GM19452 (cell line): Measurements from ENCODE around the gene SUPT3H.

ENCODE experiments used
- ATAC-seq: cut with Tn5 transposase; IDR thresholded peaks from one replicate; pipeline ENCODE4 v1.9.1; 2021; ENCODE audit not compliant: unreplicated experiment

SUPT3H gene

DNA sequence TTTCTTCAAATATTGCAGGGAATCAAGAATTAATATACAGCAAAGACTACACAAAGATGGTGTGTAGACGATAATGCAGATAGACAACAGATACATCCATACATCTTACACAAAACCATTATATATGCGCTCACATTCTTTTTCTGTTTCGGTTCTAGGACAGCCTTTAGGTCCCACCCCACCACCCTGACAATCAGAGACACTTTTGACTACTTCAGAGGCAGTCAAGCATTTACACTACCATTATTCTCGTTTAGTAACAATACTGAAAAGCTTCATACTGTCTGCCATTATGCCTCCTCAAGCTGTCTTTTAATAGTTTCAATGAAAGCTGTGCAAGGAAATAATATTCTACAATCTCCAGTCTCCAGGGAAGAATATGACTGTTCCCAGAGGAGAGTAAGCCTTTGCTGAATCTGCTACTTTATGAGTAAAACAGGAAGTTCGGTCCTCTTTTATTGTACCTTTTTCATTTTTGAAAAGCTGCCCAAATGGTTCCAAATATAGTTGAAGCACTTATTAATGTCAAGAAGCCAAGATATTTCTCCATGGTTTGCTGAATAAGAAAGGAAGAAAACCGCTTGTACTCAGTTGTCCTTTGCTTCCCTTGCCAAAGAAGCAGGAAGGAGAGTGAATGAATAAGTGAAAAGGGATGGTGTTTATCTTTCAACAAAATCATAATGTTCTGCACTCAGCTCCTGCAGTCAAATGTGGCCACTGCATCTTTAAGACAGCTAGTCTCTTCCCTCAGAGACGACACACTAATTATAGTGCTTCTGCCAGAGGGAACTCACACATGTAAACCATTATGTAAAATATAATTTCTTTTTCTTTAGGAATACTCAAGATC is 521.9 kb downstream of the SUPT3H start:
- no peak for ATAC-seq

- no peak for ATAC-seq
Measured at GRCh38 chr6:44854712-44855443, 522.9 kb downstream of the SUPT3H start.

- ATAC-seq: no peak
Measured at GRCh38 chr6:44851176-44851575, 526.6 kb downstream of the SUPT3H start.

DNA sequence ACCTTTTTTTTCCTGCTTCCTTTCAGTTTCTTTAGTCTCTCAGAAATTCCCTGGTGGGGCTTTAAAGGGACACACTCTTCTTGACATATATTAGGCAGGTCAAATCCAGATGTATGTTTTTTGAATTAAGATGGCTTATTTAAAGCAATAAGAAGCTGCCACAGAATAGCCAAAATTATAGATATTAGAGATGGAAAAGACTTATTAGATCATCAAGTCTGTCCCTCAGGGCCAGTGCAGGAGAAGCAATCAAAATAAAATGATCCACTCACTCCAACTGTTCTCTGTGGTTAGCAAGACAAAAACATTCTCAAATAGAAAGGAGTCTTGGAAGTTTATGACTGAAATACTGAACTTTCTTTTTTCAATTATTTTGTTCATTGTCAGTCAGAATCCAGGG is 527.4 kb downstream of the SUPT3H start:
- ATAC-seq: no peak

GRCh38 chr6:44849806-44850205 is 527.9 kb downstream of the SUPT3H start:
- ATAC-seq: no peak

- no peak for ATAC-seq
Measured at GRCh38 chr6:44843734-44844133, 534.0 kb downstream of the SUPT3H start.

GRCh38 chr6:44842616-44843015 is 535.1 kb downstream of the SUPT3H start:
- ATAC-seq: no peak

DNA sequence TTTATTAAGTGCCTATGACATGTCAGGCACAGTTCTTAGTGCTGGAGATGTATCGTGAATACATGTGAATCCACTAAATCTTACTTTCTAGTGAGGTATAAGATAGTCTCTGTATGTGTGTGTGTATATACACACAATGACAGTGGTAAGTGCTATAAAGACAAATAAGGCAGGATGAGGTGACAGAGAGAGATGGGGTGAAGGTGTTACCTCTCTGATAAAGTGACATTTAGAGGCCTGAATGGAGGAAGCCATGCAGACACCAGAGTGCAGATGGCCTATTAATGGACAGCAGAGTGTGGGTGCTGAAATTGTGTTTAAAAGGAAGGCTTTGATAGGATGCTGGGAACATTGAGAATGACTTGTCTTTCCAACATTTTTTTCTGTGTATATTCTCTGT is 535.9 kb downstream of the SUPT3H start:
- no peak for ATAC-seq

GRCh38 chr6:44837741-44838140 is 540.0 kb downstream of the SUPT3H start:
- ATAC-seq: no peak

DNA sequence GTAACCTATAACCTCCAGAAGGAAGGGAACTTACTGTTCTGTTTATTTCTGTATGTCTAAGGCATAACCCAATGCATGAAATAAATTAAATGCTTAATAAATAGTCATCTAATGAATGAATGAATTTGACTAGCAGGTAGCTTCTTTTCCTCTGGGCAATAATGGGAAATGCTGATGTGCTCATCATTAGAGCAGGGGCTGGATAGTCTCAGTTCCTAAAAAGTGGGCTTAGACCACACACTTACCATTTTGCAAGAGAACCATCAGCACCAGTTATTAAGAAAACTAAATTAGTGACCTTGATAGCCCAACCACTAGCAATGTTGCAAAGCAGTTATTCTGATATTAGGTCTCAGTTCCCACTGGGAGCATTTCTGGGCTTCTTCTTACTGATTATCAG is 540.5 kb downstream of the SUPT3H start:
- no peak for ATAC-seq

GRCh38 chr6:44833248-44833647 is 544.5 kb downstream of the SUPT3H start:
- no peak for ATAC-seq

DNA sequence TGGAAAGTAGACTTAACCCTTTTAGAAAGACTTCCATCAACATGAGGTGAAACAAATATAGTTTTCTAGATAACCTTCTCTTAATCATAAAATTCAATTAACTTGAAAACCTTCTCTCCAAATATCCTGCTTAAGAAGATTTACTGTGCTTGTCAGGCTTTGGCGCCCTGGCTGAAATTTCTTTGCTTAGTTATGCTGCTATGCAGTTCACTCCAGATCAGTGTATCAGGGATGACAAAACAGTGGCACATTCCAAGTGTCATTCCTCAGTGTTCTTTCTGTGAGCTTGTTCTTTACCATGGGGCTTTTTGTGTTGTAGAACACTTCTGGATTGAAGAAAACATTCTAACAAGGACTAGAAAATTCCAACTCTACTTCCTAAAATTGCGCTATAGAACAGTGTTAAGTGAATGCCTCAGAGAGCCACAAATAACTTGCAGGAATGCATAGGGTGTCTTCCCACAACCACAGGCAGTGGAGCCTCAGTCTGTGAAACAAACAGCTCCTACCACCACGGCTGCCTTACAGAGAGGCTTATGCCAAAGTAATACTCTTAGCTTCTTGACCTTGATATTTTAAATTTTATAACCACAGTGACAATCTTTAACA is 546.6 kb downstream of the SUPT3H start:
- no peak for ATAC-seq

- peak; percentile 67 for ATAC-seq
Measured at GRCh38 chr6:44829836-44830235, 547.9 kb downstream of the SUPT3H start.

GRCh38 chr6:44828780-44829179 is 549.0 kb downstream of the SUPT3H start:
- ATAC-seq: no peak

DNA sequence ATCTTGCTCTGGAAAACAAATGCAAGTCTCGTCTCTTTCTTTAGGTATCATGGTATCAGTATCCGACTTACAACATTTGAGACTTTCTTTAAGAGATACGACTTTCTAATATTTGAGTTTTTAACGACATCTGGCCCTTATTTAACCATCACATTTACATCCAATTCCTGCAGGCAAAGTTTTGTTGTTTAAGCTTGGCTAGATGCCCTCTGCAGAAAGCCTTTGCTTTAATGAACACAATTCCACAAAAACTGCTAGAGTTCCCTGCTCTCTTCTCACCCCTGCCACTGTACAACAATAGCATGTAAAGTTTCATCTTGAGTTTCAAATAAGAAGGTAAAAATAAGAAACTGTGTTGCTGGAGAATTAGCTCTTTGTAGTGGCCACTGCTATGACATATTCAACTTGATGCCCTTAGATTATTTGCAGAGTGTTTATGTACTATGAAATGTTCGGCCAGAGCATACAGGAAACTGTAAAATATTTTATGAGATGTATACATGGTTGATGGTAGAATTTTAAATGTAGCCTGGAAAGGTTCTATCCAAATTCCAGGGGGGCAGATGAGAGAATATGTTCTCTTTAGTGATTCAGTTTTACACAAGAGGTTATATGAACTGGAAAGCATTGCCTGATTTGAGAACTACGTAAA is 551.6 kb downstream of the SUPT3H start:
- ATAC-seq: no peak

DNA sequence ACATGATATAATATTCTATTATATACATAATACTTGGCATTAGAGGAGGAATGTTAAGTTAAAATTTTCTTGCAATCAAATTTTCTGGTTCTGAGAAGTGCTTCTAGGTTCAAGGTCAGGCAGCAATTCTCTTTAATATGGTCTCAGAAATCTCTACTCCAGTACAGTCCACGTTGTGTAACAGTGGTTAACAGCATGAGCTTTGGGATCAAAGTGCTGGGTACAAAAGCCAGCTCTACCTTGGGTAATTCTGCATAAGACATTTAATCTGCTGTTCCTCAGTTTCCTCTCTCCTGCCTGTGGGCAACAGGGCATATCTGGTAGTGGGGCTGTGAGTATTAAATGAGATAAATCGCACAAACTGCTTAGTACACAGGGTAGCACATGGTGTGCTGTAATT is 552.5 kb downstream of the SUPT3H start:
- no peak for ATAC-seq

DNA sequence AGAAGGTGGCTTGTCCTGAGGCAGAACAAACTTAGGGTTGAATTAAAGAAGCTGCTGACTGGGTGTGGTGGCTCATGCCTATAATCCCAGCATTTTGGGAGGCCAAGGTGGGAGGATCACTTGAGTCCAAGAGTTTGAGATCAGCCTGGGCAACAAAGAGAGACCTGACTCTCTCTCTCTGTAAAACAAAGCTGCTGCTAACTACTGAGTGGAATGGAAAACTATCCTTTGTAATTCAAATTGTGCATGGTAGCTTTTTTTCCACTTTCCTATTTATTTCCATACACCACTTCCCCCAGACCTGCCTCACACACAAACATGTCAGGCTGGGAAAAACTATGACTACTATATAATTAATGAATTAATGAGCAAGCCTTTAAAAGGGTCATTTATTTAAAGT is 553.2 kb downstream of the SUPT3H start:
- no peak for ATAC-seq

DNA sequence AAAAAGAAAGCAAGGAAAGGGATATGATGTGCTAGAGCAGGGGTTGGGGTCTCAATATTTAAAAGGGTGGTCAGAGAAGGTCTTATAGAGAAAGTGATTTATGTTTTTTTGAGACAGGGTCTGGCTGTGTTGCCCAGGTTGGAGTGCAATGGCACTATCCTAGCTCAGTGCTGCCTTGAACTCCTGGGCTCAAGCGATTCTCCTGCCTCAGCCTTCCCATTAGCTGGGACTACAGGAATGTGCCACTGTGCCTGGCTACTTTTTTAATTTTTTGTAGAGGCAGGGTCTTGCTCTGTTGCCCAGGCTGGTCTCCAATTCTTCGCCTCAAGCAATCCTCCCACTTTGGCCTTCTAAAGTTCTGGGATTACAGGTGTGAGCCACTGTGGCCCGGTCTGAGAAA is 557.0 kb downstream of the SUPT3H start:
- ATAC-seq: no peak

DNA sequence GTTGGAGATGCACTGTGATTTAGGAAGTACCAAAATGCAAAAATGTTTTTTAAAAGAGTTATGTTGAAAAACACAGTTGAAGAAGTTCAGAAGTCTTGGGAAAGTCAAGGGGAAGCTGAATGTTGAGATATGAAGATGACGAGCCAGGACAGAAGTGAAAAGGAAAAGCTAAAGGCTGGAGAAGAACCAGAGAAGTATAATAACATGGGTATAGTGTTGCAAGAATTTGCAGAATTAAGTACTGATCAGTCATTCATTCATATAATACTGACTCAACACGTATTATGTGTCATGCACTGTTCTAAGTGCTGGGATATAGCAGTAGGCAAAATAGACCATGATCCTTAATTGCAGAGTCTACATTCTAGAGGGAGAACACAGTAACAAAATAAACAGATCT is 557.4 kb downstream of the SUPT3H start:
- ATAC-seq: no peak

- no peak for ATAC-seq
Measured at GRCh38 chr6:44811456-44811855, 566.3 kb downstream of the SUPT3H start.

GRCh38 chr6:44809258-44809657 is 568.5 kb downstream of the SUPT3H start:
- no peak for ATAC-seq
